B cell (primary cell): ENCODE measurements around the gene ZDHHC11. TPM values are rescaled to one million over a fixed set of nuclear protein-coding genes. Genes with fewer than 3 reads are reported as not detected.

Experiments used
- ATAC-seq: fragments of 200-7000 bp; cut with Tn5 transposase; one replicate; pipeline ENCODE4 v1.10.0; 2021; ENCODE audit warnings: low read depth, mild to moderate bottlenecking, moderate number of reproducible peaks, moderate library complexity
- CTCF ChIA-PET: fragments of 350-600 bp; sonication (Branson Sonifier 250); formaldehyde crosslinking; loops from one replicate; lab custom pipeline; 2021; ENCODE audit warnings: antibody characterized with exemption, inconsistent platforms; lab: Charles Lee
- POLR2A ChIA-PET: fragments of 350-600 bp; sonication (Branson Sonifier 250); formaldehyde crosslinking; loops from one replicate; lab custom pipeline; 2021; ENCODE audit warnings: antibody characterized with exemption; lab: Charles Lee
- DNase-seq: peaks from one replicate; pipeline ENCODE4 v3.0.0; 2013
- H2AFZ ChIP-seq: 2 replicates; pipeline ENCODE4 v1.6.1; 2012; ENCODE audit warnings: mild to moderate bottlenecking, low read depth, low read length; ENCODE audit not compliant: insufficient read depth, poor library complexity, severe bottlenecking
- H3K27ac ChIP-seq, 2 donors: 1 replicate in 1 of 2; 2 replicates in 1 of 2; pipeline ENCODE4 v1.5.1; 2012 to 2013; ENCODE audit warnings: low read length in 2 of 2, mild to moderate bottlenecking in 2 of 2, moderate library complexity in 1 of 2
- H3K27me3 ChIP-seq, 4 experiments: fragments of 200-600 bp in 1 of 4; sonication (generic) in 1 of 4; replicated peaks in 1 of 4; 1 replicate in 2 of 4; 2 replicates in 2 of 4; pipeline versions ENCODE4 v1.6.1 to v1.7.0; 2013 to 2016; ENCODE audit warnings: low read length in 3 of 4, mild to moderate bottlenecking in 2 of 4, mixed read lengths in 1 of 4, moderate library complexity in 1 of 4; ENCODE audit not compliant: insufficient read depth in 4 of 4, control insufficient read depth in 3 of 4; ENCODE audit errors: control extremely low read depth in 1 of 4
- H3K36me3 ChIP-seq, 2 experiments: replicated peaks in 1 of 2; 1 replicate in 1 of 2; 2 replicates in 1 of 2; pipeline versions ENCODE4 v1.6.1 to v1.7.1; 2013; ENCODE audit warnings: low read length in 1 of 2; ENCODE audit not compliant: insufficient read depth in 2 of 2, control insufficient read depth in 1 of 2; ENCODE audit errors: control extremely low read depth in 1 of 2, extremely low read depth in 1 of 2
- H3K4me1 ChIP-seq, 2 donors: fragments of 200-600 bp in 1 of 2; sonication (generic) in 1 of 2; 1 replicate in 1 of 2; 2 replicates in 1 of 2; pipeline versions ENCODE4 v1.5.1 to v1.6.1; 2013 to 2017; ENCODE audit warnings: low read length in 2 of 2; ENCODE audit not compliant: control insufficient read depth in 2 of 2, insufficient read depth in 2 of 2
- H3K4me2 ChIP-seq: replicated peaks from 2 replicates; pipeline ENCODE3; 2012; ENCODE audit warnings: mild to moderate bottlenecking, low read depth, low read length; ENCODE audit not compliant: poor library complexity, severe bottlenecking
- H3K4me3 ChIP-seq, 5 experiments: fragments of 200-600 bp in 1 of 5; sonication (generic) in 1 of 5; 1 replicate in 3 of 5; 2 replicates in 2 of 5; pipeline versions ENCODE4 v1.5.1 to v1.7.0; 2011 to 2016; ENCODE audit warnings: low read length in 4 of 5, mild to moderate bottlenecking in 4 of 5, low read depth in 2 of 5, control low read depth in 1 of 5, moderate library complexity in 1 of 5; ENCODE audit not compliant: insufficient read depth in 1 of 5; ENCODE audit errors: control extremely low read depth in 1 of 5, extremely low read depth in 1 of 5
- H3K79me2 ChIP-seq: fragments of 200-600 bp; sonication (generic); one replicate; pipeline ENCODE4 v1.6.0; 2016; ENCODE audit warnings: low read length; ENCODE audit not compliant: control insufficient read depth, insufficient read depth
- H3K9ac ChIP-seq: fragments of 200-600 bp; sonication (generic); 2 replicates; pipeline ENCODE4 v1.6.1; 2017; ENCODE audit warnings: mild to moderate bottlenecking, low read length, moderate library complexity
- H3K9me3 ChIP-seq, 3 donors: one replicate each; pipeline versions ENCODE4 v1.6.1 to v1.7.1; 2013; ENCODE audit warnings: low read length in 2 of 3; ENCODE audit not compliant: control insufficient read depth in 2 of 3, insufficient read depth in 1 of 3; ENCODE audit errors: control extremely low read depth in 1 of 3
- H4K20me1 ChIP-seq: 2 replicates; pipeline ENCODE4 v1.6.0; 2012; ENCODE audit warnings: mild to moderate bottlenecking, low read length; ENCODE audit not compliant: insufficient read depth, control insufficient read depth, poor library complexity, severe bottlenecking
- H3K27ac Mint-ChIP-seq: one replicate; pipeline ENCODE4 v1.8.0; 2021; ENCODE audit warnings: mixed read lengths
- H3K27me3 Mint-ChIP-seq: one replicate; pipeline ENCODE4 v1.8.0; 2021; ENCODE audit warnings: mixed read lengths
- H3K4me1 Mint-ChIP-seq: one replicate; pipeline ENCODE4 v1.8.0; 2021; ENCODE audit warnings: mixed read lengths
- H3K4me3 Mint-ChIP-seq: one replicate; pipeline ENCODE4 v1.8.0; 2021; ENCODE audit warnings: mixed read lengths
- H3K9me3 Mint-ChIP-seq: one replicate; pipeline ENCODE4 v1.8.0; 2022; ENCODE audit warnings: mixed read lengths; ENCODE audit not compliant: insufficient read depth
- CTCF ChIP-seq: fragments of 200-600 bp; IDR thresholded peaks from one replicate; pipeline ENCODE4 v1.8.0; 2022; ENCODE audit warnings: antibody characterized with exemption, mild to moderate bottlenecking
- EZH2 ChIP-seq: IDR thresholded peaks from 2 replicates; pipeline ENCODE4 v1.6.1; 2012; ENCODE audit warnings: borderline replicate concordance, low read depth, mild to moderate bottlenecking, moderate library complexity, low read length; ENCODE audit not compliant: insufficient read depth, poor library complexity, severe bottlenecking
- WGBS: methylation state at CpG from one replicate; pipeline ENCODE4 v1.1.5; 2013; ENCODE audit warnings: missing lambda C conversion rate; ENCODE audit not compliant: insufficient coverage; 5-methylcytosine and 5-hydroxymethylcytosine counted together
- intact Hi-C: fragments of 100-400 bp; cut with micrococcal nuclease; formaldehyde crosslinking; loops from one replicate; pipeline ENCODE4 v1.10.0; 2022
- polyA plus RNA-seq: library from polyadenylated mRNA; depleted of rRNA; stranded (reverse); fragments of >200 nt; gene quantifications from 2 replicates; pipeline ENCODE4 v1.2.3, GENCODE V29; 2012
- total RNA-seq, 2 donors: library from RNA; stranded (reverse); fragments of 120-200 nt in 1 of 2; gene quantifications; 1 replicate in 1 of 2; 2 replicates in 1 of 2; pipeline versions ENCODE4 v1.2.3 to v1.2.4, GENCODE V29; 2013 to 2022

ZDHHC11 gene
- total and polyA plus RNA-seq, 2 donors (not counting 1 experiment from before 2014, with no cell fraction given): 0.69 to 3.0 TPM

GRCh38 chr5:882253-883183, 31.7 kb upstream of the ZDHHC11 start:
- Mint-ChIP-seq H3K27me3 (no peaks in the 10 kb centered on the region), H3K9me3 (no peaks in the 10 kb centered on the region), H3K4me1 (peaks cover 5% of the 10 kb centered on the region), H3K27ac (no peak overlapping the region), H3K4me3 (no peak overlapping the region)
- no peak for TF ChIP-seq EZH2
- no peak for TF ChIP-seq CTCF
- peaks cover 0 to 9% (median 0%) of the 10 kb centered on the region in 3 donors for H3K9me3 ChIP-seq
- H3K27me3 ChIP-seq: no peaks in the 10 kb centered on the region
- 80% methylated on average over 33 of the region's 33 CpGs for WGBS
- no peak overlapping the region for H2AFZ ChIP-seq
- H3K4me2 ChIP-seq: no peak overlapping the region
- H3K9ac ChIP-seq: no peak overlapping the region
- H3K4me1 ChIP-seq: no peaks in the 10 kb centered on the region
- H3K4me3 ChIP-seq: no peak overlapping the region
- no peak for ATAC-seq
- no peak for DNase-seq
- CTCF ChIA-PET: no interaction called here
- POLR2A ChIA-PET: no interaction called here
- peaks cover 31% of the 10 kb centered on the region for H3K79me2 ChIP-seq
- H4K20me1 ChIP-seq: peaks cover 46% of the 10 kb centered on the region
- H3K27ac ChIP-seq: no peak overlapping the region
- H3K36me3 ChIP-seq: peaks cover 5 to 75% of the 10 kb centered on the region in 2 experiments
- intact Hi-C loops: no loop called here

- Mint-ChIP-seq H3K27me3 (no peaks in the 10 kb centered on the region), H3K9me3 (no peaks in the 10 kb centered on the region), H3K27ac (no peak overlapping the region), H3K4me3 (no peak overlapping the region), H3K4me1 (peaks cover 5% of the 10 kb centered on the region)
- CTCF ChIA-PET: no interaction called here
- Histone ChIP-seq H3K9me3 (peaks cover 0 to 9% (median 0%) of the 10 kb centered on the region in 3 donors), H3K27me3 (no peaks in the 10 kb centered on the region), H3K27ac (no peak overlapping the region), H3K4me2 (no peak overlapping the region), H3K4me3 (no peak overlapping the region), H4K20me1 (peaks cover 46% of the 10 kb centered on the region), H3K4me1 (no peaks in the 10 kb centered on the region), H2AFZ (no peak overlapping the region), H3K79me2 (peaks cover 31% of the 10 kb centered on the region), H3K36me3 (peaks cover 5 to 71% of the 10 kb centered on the region in 2 experiments), H3K9ac (no peak overlapping the region)
- intact Hi-C loops: no loop called here
- no peak for TF ChIP-seq EZH2
- TF ChIP-seq CTCF: no peak
- no peak for ATAC-seq
- POLR2A ChIA-PET: no interaction called here
- DNase-seq: no peak
- WGBS: 99% methylated on average over 12 of the region's 12 CpGs
These were observed 30.8 kb upstream of the ZDHHC11 start for GRCh38 chr5:881551-881935.
